Astrocyte (in vitro differentiated cells and primary cell): Measurements from ENCODE around the gene MAN2A1. TPM values are rescaled to one million over a fixed set of nuclear protein-coding genes. Genes with fewer than 3 reads are reported as not detected.
"Not testable (repeated sequence)": the region's sequence is repeated elsewhere in the genome, so short reads cannot be mapped to it uniquely, and the experiment has no call there.

ENCODE experiments used
- DNase-seq: peaks from one replicate; pipeline ENCODE4 v3.0.0-alpha.2; 2010; ENCODE audit warnings: low read depth
- FAIRE-seq: peaks from 2 replicates; lab custom pipeline; 2011; peaks lifted over from hg19 to GRCh38; lab: Jason Lieb, UNC
- H2AFZ ChIP-seq: 2 replicates; pipeline ENCODE4 v1.6.0; 2012; ENCODE audit warnings: low read depth, low read length, inconsistent platforms
- H3K27ac ChIP-seq: 2 replicates; pipeline ENCODE4 v1.5.1; 2011; ENCODE audit warnings: low read depth, low read length, inconsistent platforms
- H3K27me3 ChIP-seq: 2 replicates; pipeline ENCODE4 v1.6.0; 2011; ENCODE audit warnings: low read length, inconsistent platforms; ENCODE audit not compliant: insufficient read depth
- H3K36me3 ChIP-seq: 2 replicates; pipeline ENCODE4 v1.5.1; 2011; ENCODE audit warnings: low read length, inconsistent platforms; ENCODE audit not compliant: insufficient read depth
- H3K4me1 ChIP-seq: 2 replicates; pipeline ENCODE4 v1.5.1; 2011; ENCODE audit warnings: low read length, inconsistent platforms; ENCODE audit not compliant: insufficient read depth
- H3K4me2 ChIP-seq: 2 replicates; pipeline ENCODE4 v1.6.0; 2012; ENCODE audit warnings: low read length, inconsistent platforms
- H3K4me3 ChIP-seq: 2 replicates; pipeline ENCODE4 v1.5.1; 2011; ENCODE audit warnings: low read depth, mild to moderate bottlenecking, low read length, inconsistent platforms; ENCODE audit not compliant: insufficient read depth
- H3K79me2 ChIP-seq: 2 replicates; pipeline ENCODE4 v1.6.0; 2012; ENCODE audit warnings: mild to moderate bottlenecking, low read length, inconsistent platforms; ENCODE audit not compliant: insufficient read depth
- H3K9ac ChIP-seq: 2 replicates; pipeline ENCODE4 v1.6.0; 2012; ENCODE audit warnings: mild to moderate bottlenecking, low read length, inconsistent platforms
- H3K9me3 ChIP-seq: 2 replicates; pipeline ENCODE4 v1.5.1; 2012; ENCODE audit warnings: low read depth, mild to moderate bottlenecking, low read length, inconsistent platforms; ENCODE audit not compliant: insufficient read depth
- H4K20me1 ChIP-seq: 2 replicates; pipeline ENCODE4 v1.6.0; 2012; ENCODE audit warnings: low read length, inconsistent platforms; ENCODE audit not compliant: insufficient read depth
- H3K27ac Mint-ChIP-seq: one replicate; pipeline ENCODE4 v1.8.0; 2021; ENCODE audit warnings: mild to moderate bottlenecking, mixed read lengths; ENCODE audit not compliant: unreplicated experiment
- H3K27me3 Mint-ChIP-seq: one replicate; pipeline ENCODE4 v1.8.0; 2021; ENCODE audit warnings: low read depth, mixed read lengths; ENCODE audit not compliant: unreplicated experiment
- H3K36me3 Mint-ChIP-seq: one replicate; pipeline ENCODE4 v1.8.0; 2021; ENCODE audit warnings: low read depth, mixed read lengths; ENCODE audit not compliant: unreplicated experiment
- H3K4me1 Mint-ChIP-seq: one replicate; pipeline ENCODE4 v1.8.0; 2021; ENCODE audit warnings: low read depth, mixed read lengths; ENCODE audit not compliant: unreplicated experiment
- H3K4me3 Mint-ChIP-seq: one replicate; pipeline ENCODE4 v1.8.0; 2021; ENCODE audit warnings: mild to moderate bottlenecking, moderate library complexity, mixed read lengths; ENCODE audit not compliant: unreplicated experiment
- H3K9me3 Mint-ChIP-seq: one replicate; pipeline ENCODE4 v1.8.0; 2021; ENCODE audit warnings: mild to moderate bottlenecking, mixed read lengths; ENCODE audit not compliant: unreplicated experiment
- CTCF ChIP-seq: IDR thresholded peaks from 2 replicates; pipeline ENCODE4 v1.5.1; 2011; ENCODE audit warnings: low read depth, mild to moderate bottlenecking, inconsistent platforms, low read length, moderate library complexity; ENCODE audit not compliant: insufficient read depth
- EZH2 ChIP-seq: IDR thresholded peaks from 2 replicates; pipeline ENCODE4 v1.6.1; 2012; ENCODE audit warnings: mild to moderate bottlenecking, low read length, inconsistent platforms; ENCODE audit not compliant: insufficient read depth
- total RNA-seq: library from RNA; stranded (reverse); gene quantifications from 2 replicates; pipeline ENCODE4 v1.2.1, GENCODE V29; 2021

MAN2A1 gene
- total RNA-seq, 1 donor from 2014 or later, result 109 TPM

GRCh38 chr5:109759306-109759705, 69.6 kb downstream of the MAN2A1 start:
- no peak overlapping the region for H2AFZ ChIP-seq
- no peak overlapping the region for H3K9ac ChIP-seq
- H3K27ac ChIP-seq, result no peak overlapping the region
- Mint-ChIP-seq H3K4me1 (peaks cover 22% of the 10 kb centered on the region), H3K27ac (peak overlapping the region; percentile 79), H3K36me3 (peaks cover 11% of the 10 kb centered on the region), H3K9me3 (no peaks in the 10 kb centered on the region), H3K4me3 (no peak overlapping the region), H3K27me3 (no peaks in the 10 kb centered on the region)
- H3K4me3 ChIP-seq, result no peak overlapping the region
- TF ChIP-seq EZH2 (no peak), CTCF (no peak)
- H3K36me3 ChIP-seq, result peaks cover 9% of the 10 kb centered on the region
- H3K27me3 ChIP-seq, result no peaks in the 10 kb centered on the region
- FAIRE-seq (no peak), DNase-seq (no peak)
- peak overlapping the region; percentile 44 for H3K4me2 ChIP-seq
- H4K20me1 ChIP-seq, result no peaks in the 10 kb centered on the region
- H3K4me1 ChIP-seq, result peaks cover 4% of the 10 kb centered on the region
- peaks cover 35% of the 10 kb centered on the region for H3K79me2 ChIP-seq
- H3K9me3 ChIP-seq, result no peaks in the 10 kb centered on the region

- H2AFZ ChIP-seq, H4K20me1 ChIP-seq, H3K9me3 ChIP-seq, H3K4me2 ChIP-seq, H3K9ac ChIP-seq, H3K36me3 ChIP-seq, H3K27ac Mint-ChIP-seq, H3K27me3 ChIP-seq, H3K4me3 ChIP-seq, FAIRE-seq, H3K27ac ChIP-seq, DNase-seq, H3K27me3 Mint-ChIP-seq, H3K4me1 ChIP-seq, H3K4me3 Mint-ChIP-seq, H3K9me3 Mint-ChIP-seq: not testable (repeated sequence)
- H3K79me2 ChIP-seq, result peaks cover 35% of the 10 kb centered on the region
- Mint-ChIP-seq H3K4me1 (peaks cover 22% of the 10 kb centered on the region), H3K36me3 (peaks cover 11% of the 10 kb centered on the region)
These were observed 70.4 kb downstream of the MAN2A1 start for GRCh38 chr5:109760130-109760529.

DNA sequence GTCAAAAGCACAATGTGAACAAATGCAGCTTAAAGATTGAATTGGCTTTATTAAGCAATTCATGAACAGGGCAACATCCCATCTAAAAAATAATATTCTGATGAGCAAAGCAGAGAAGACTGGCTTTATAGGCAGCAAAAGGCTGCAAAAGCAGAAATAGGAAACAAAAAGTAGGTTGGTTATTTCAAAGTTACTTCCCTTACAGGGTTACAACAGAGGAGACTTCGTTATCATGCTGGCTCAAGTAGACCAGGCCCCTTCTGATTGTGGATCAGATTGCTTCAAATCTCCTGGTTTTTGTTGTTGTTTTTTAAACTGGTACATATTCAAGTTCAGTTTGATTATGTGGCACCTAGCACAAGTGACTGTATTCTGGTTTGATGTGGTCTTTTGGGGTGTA, 73.1 kb downstream of the MAN2A1 start:
- Histone ChIP-seq H3K9ac (no peak overlapping the region), H3K79me2 (peaks cover 23% of the 10 kb centered on the region), H3K4me2 (no peak overlapping the region), H3K27ac (no peak overlapping the region), H3K36me3 (peaks cover 9% of the 10 kb centered on the region), H3K9me3 (no peaks in the 10 kb centered on the region), H3K27me3 (no peaks in the 10 kb centered on the region), H3K4me3 (no peak overlapping the region), H2AFZ (no peak overlapping the region), H3K4me1 (peaks cover 4% of the 10 kb centered on the region), H4K20me1 (no peaks in the 10 kb centered on the region)
- Mint-ChIP-seq H3K4me1 (peaks cover 15% of the 10 kb centered on the region), H3K27me3 (no peaks in the 10 kb centered on the region), H3K36me3 (peaks cover 6% of the 10 kb centered on the region), H3K9me3 (no peaks in the 10 kb centered on the region), H3K4me3 (no peak overlapping the region), H3K27ac (no peak overlapping the region)
- DNase-seq (no peak), FAIRE-seq (no peak)
- TF ChIP-seq CTCF (no peak), EZH2 (no peak)
